C1 segment of cervical spinal cord (tissue), 14 donors: ENCODE results near the gene ZFAND3.

ENCODE experiments used
- DNase-seq, 14 donors: peaks; one replicate each; lab custom pipeline; 2025; lab: John Stamatoyannopoulos, UW

Gene ZFAND3

DNA sequence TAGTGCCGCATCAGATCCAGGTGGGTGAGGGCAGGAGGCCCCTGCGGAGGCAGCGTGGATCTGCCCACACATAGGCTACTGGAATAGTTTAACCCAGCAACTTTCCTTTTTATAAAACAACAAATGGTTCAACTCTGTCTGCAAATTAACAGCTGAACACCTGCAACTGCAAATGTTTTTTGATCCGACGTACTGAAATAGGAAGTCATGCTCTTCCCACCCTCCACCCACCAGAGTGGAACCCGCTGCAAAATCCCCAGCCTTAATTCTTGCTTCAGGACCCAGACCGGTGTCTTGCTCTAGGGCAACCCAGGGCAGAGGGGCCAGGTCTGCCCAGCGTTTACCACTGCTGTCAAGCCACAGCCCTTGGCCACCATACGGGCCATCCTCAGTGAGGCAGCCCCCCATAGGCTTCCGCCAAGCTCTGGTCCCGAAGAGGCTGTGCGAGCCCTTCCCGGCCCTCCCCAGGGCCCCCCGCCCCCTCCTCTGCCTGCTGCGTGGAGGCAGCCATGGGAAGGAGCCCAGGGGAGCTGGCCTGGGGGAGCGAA, 334.3 kb downstream of the ZFAND3 start:
- no peak for DNase-seq

GRCh38 chr6:38154731-38155130, 335.2 kb downstream of the ZFAND3 start:
- DNase-seq = no peak

- DNase-seq = no peak
These were observed 335.6 kb downstream of the ZFAND3 start for GRCh38 chr6:38155144-38155543.

DNA sequence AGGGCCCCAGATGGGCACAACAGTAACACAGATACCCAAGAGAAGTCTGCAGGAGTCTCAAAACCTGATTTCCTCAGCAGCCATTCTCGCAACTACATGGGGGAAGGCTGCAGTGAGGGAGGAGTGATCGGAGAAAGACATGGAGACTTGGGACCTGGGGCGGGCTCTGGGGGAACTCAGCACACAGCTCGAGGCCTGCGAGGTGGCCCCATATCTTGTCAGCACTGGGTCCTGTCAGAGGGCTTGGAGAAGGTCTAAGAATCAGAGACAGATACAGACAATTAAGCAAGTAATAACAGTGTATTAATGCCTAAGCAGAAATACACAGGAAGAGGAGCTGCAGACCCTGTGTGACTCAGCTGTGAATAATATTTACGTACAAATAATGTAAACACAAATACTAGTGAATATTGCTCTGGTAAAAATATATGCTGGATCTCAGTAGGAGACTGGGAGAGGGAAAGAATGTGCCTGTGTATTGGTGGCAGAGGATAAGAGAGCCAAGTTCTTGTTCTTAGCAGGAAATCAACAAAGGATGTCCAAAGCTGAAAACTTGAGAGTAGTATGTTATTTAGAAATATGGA, 336.2 kb downstream of the ZFAND3 start:
- DNase-seq = no peak

- no peak for DNase-seq
These were observed 337.5 kb downstream of the ZFAND3 start for GRCh38 chr6:38156818-38157565.

GRCh38 chr6:38157905-38158304, 338.4 kb downstream of the ZFAND3 start:
- DNase-seq = no peak

DNA sequence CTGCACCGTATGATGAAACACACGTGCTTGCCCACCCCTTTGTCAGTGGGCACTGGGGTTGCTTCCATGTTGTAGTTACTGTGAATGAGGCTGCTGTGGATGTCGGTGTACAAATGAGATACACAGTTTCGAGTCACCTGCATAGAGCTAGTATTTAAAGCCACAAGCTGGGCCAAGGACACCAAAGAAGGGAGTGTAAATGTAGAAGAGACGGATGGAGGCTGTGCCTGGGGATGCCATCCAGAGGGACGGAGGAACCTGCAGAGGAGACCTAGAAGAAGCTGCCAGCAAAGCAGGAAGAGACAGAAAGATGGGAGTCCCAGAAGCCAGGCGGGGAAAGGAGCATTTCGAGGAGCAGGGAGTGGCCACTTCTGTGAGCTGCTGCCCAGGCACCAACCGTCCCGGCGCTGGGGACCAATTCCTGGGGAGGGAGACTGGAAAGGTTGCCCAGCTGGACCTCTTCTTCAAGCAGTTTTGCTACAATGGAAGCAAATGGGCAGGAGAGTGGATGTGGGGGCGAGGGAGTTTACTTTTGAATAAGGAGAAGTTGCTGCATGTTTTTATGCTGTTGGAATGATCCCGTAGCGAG, 339.3 kb downstream of the ZFAND3 start:
- no peak for DNase-seq

- DNase-seq = no peak
These were observed 340.1 kb downstream of the ZFAND3 start for GRCh38 chr6:38159596-38159995.

GRCh38 chr6:38160831-38161230, 341.3 kb downstream of the ZFAND3 start:
- DNase-seq = no peak

DNA sequence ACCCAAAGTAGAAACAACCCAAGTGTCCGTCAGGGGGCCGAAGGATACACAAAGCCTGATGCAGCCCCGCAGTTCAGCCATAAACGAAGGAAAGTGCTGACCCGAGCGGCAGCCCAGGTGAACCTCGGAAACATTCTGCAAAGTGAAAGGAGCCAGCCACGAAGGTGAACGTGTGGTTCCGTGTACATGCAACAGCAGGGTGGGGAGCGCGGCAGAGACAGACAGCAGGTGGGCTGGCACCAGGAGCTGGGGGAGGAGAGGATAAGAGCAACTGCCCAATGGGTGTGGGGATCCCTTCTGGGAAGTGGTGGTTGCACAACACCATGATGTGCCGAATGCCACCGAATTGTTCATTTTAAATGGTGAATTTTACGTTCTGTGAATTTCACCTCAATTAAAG, 341.8 kb downstream of the ZFAND3 start:
- DNase-seq = no peak

GRCh38 chr6:38161754-38162492, 342.4 kb downstream of the ZFAND3 start:
- no peak for DNase-seq

GRCh38 chr6:38162493-38163185, 343.1 kb downstream of the ZFAND3 start:
- DNase-seq = no peak

DNA sequence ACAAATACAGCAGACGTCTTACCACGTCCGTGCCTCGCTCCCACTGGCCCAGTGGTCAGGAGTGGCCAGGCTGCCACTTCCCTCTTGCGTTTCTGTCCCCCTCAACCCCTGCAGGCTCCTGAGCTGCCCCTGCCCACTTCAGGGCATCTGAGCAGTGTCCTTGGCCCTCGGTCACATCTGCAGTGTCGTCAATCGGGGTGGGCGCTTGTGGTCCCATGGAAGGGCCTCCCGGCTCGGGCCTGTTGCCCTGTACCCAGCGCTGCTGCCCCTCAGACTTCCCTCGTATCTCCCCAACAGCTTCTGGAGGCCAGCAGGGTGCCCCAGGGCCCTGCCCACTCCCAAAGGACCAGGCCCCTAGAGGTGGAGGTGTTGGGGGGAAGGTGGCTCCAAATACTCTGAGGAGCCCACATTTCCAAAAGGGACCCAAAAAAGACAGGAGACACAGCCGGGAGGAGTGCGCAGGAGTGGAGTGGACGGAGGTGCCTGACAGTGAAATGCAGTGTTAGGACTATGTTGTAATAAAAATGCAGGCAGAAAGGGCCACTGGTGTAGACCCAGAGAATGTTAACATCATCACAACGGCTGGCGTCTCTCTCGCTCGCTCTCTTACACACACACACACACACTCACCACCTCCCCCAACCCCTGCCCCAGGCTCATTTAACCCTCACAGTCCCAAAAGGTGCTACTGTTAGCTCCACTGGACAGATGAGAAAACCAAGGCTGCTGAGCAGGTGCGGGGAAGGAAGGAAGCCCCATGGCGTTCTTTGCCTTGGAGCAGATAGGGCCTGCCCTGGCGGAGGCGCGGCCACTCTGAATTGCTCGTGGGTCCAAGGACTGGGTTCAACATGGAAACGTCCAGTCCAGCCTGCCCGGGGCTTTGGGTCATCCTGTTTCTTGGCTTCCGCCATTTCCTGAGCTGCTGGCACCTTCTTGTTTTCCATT, 343.9 kb downstream of the ZFAND3 start:
- DNase-seq = no peak

DNA sequence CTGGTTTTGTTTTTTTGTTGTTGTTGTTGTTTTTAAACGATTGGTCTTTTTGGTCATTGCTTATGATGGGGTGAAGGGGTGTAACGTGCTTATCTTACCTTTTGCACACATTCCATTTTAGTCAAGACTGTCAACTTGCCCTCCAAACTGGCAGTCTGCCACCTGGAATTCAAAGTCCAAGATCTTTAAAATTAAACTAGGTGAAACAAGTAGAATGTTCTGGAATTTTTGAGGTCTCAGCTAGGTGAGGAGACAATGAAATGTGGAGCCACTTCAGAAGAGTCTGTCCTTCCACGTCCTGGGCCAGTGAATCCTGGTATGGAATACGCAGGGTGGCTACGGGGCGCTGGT, 344.6 kb downstream of the ZFAND3 start:
- no peak for DNase-seq

DNA sequence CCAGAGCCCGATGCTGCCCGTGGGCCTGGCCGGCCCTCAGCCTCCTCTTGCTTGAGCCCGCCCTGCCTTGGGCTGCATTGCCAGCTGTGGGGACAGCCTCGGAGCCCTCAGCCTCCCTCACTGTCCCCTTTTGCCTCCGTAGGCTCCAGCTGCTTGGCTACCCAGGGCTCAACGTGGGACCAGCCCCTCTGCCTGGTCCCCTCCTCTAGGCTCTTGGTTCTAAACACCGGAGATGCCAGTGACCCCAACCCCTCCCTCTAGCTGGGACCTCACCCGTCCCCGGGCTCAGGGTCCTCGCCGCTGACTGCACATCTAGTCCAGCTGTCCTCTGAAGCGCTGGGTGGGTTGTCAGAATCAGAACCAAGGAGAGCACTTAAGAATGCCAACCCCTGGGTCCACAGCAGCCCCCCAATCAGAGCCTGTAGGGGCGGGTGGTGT, 345.2 kb downstream of the ZFAND3 start:
- DNase-seq = no peak

- no peak for DNase-seq
These were observed 347.1 kb downstream of the ZFAND3 start for GRCh38 chr6:38166411-38167240.

- no peak for DNase-seq
These were observed 348.1 kb downstream of the ZFAND3 start for GRCh38 chr6:38167598-38167997.

GRCh38 chr6:38168126-38168525, 348.6 kb downstream of the ZFAND3 start:
- no peak for DNase-seq

DNA sequence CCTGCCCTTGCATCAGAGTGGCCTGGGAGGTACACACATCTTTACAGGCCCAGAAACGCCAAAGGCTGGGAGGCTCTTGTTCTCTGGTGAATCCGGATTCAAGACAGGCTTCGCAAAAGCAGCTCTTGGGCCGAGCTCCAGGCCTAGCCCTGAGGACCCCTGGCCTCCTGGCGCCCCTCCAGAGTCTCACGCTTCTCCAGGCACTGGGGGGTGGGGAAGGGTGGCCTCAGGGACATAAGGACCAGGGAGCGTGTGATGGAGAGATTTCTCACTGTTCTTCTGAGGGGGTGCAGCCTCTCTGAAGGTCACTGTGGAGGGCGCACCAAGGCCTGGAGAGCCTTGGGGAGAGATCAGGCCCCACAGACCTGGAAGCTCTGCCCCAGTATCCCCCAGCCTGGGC, 349.2 kb downstream of the ZFAND3 start:
- DNase-seq = no peak
